GM21447 (cell line): ENCODE results near the gene CFAP54.
"Not testable (repeated sequence)": the region's sequence is repeated elsewhere in the genome, so short reads cannot be mapped to it uniquely, and the experiment has no call there.

Experiments used
- ATAC-seq: cut with Tn5 transposase; IDR thresholded peaks from one replicate; pipeline ENCODE4 v1.9.1; 2021; ENCODE audit not compliant: unreplicated experiment

CFAP54 gene

GRCh38 chr12:96489392-96490056, at the start of gene CFAP54:
TSS of gene CFAP54 (plus strand) at chr12:96489577. CDS start at chr12:96489610, 33 bp downstream.
- ATAC-seq = peak; percentile 91

GRCh38 chr12:96441816-96442215, 47.6 kb upstream of the CFAP54 start:
- ATAC-seq = no peak

GRCh38 chr12:96442906-96443305, 46.5 kb upstream of the CFAP54 start:
- no peak for ATAC-seq

GRCh38 chr12:96444399-96444798, 45.0 kb upstream of the CFAP54 start:
- no peak for ATAC-seq

- peak; percentile 98 for ATAC-seq
Measured at GRCh38 chr12:96445691-96446583, 43.4 kb upstream of the CFAP54 start.

GRCh38 chr12:96447256-96447655, 42.1 kb upstream of the CFAP54 start:
- no peak for ATAC-seq

GRCh38 chr12:96448300-96448699, 41.1 kb upstream of the CFAP54 start:
- ATAC-seq = no peak

- ATAC-seq = no peak
Measured at GRCh38 chr12:96452261-96452922, 37.0 kb upstream of the CFAP54 start.

- no peak for ATAC-seq
Measured at GRCh38 chr12:96454396-96454795, 35.0 kb upstream of the CFAP54 start.

- peak; percentile 89 for ATAC-seq
Measured at GRCh38 chr12:96456265-96456974, 33.0 kb upstream of the CFAP54 start.

- ATAC-seq = peak; percentile 2
Measured at GRCh38 chr12:96457191-96457930, 32.0 kb upstream of the CFAP54 start.

- not testable (repeated sequence) for ATAC-seq
Measured at GRCh38 chr12:96459281-96459680, 30.1 kb upstream of the CFAP54 start.

GRCh38 chr12:96462571-96463280, 26.7 kb upstream of the CFAP54 start:
- no peak for ATAC-seq

GRCh38 chr12:96465896-96466295, 23.5 kb upstream of the CFAP54 start:
- no peak for ATAC-seq

GRCh38 chr12:96466939-96467751, 22.2 kb upstream of the CFAP54 start:
- ATAC-seq = no peak

GRCh38 chr12:96471368-96472050, 17.9 kb upstream of the CFAP54 start:
- no peak for ATAC-seq

GRCh38 chr12:96472384-96472783, 17.0 kb upstream of the CFAP54 start:
- no peak for ATAC-seq

GRCh38 chr12:96473394-96474093, 15.8 kb upstream of the CFAP54 start:
- no peak for ATAC-seq
